Endothelial cell of umbilical vein (primary cell): Measurements from ENCODE around the gene RBM22. TPM values are rescaled to one million over a fixed set of nuclear protein-coding genes. Genes with fewer than 3 reads are reported as not detected.

ENCODE experiments used
- BruUV-seq: library from RNA; stranded (reverse); fragments of 400-500 nt; replicated peaks from 2 replicates; lab custom pipeline; 2021; lab: Mats Ljungman, UMichigan
- CTCF ChIA-PET: fragments of 300-600, 350-600 bp; sonication (Branson Sonifier 250); formaldehyde crosslinking; loops from one replicate; lab custom pipeline; 2021; ENCODE audit warnings: antibody characterized with exemption, inconsistent platforms; lab: Charles Lee
- POLR2A ChIA-PET: fragments of 300-600, 350-600 bp; sonication (Branson Sonifier 250); formaldehyde crosslinking; loops from one replicate; lab custom pipeline; 2021; ENCODE audit warnings: antibody characterized with exemption, inconsistent platforms; lab: Charles Lee
- DNase-seq: peaks from one replicate; pipeline ENCODE4 v3.0.0-alpha.2; 2011; ENCODE audit warnings: low read depth, low spot score
- FAIRE-seq: peaks from 2 replicates; lab custom pipeline; 2011; peaks lifted over from hg19 to GRCh38; lab: Jason Lieb, UNC
- H2AFZ ChIP-seq: 2 replicates; pipeline ENCODE4 v1.6.0; 2012; ENCODE audit warnings: low read depth, low read length, control low read depth, inconsistent platforms
- H3K27ac ChIP-seq: 2 replicates; pipeline ENCODE4 v1.5.1; 2011; ENCODE audit warnings: low read depth, mild to moderate bottlenecking, control low read depth, low read length, moderate library complexity; ENCODE audit not compliant: insufficient read depth
- H3K27me3 ChIP-seq, 2 experiments: 2 replicates each; pipeline versions ENCODE4 v1.6.0 to v1.6.1; 2011; ENCODE audit warnings: low read length in 2 of 2, mixed read lengths in 1 of 2; ENCODE audit not compliant: control insufficient read depth in 2 of 2, insufficient read depth in 2 of 2
- H3K36me3 ChIP-seq, 2 experiments: 2 replicates in 1 of 2; 3 replicates in 1 of 2; pipeline ENCODE4 v1.5.1; 2011; ENCODE audit warnings: low read length in 2 of 2, mild to moderate bottlenecking in 1 of 2, moderate library complexity in 1 of 2; ENCODE audit not compliant: control insufficient read depth in 2 of 2, insufficient read depth in 2 of 2; ENCODE audit errors: extremely low read depth in 1 of 2
- H3K4me1 ChIP-seq: 3 replicates; pipeline ENCODE4 v1.5.1; 2011; ENCODE audit warnings: mild to moderate bottlenecking, low read length; ENCODE audit not compliant: control insufficient read depth, insufficient read depth; ENCODE audit errors: extremely low read depth
- H3K4me2 ChIP-seq: 2 replicates; pipeline ENCODE4 v1.6.1; 2011; ENCODE audit warnings: low read length, control low read depth, mixed read lengths; ENCODE audit not compliant: insufficient read depth
- H3K4me3 ChIP-seq, 3 experiments: fragments of 200-600 bp in 1 of 3; sonication (generic), shearing (Covaris generic) in 1 of 3; replicated peaks in 1 of 3; 2 replicates each; pipeline ENCODE4 v1.5.1; 2011 to 2016; ENCODE audit warnings: control low read depth in 3 of 3, low read length in 3 of 3, mild to moderate bottlenecking in 2 of 3, inconsistent platforms in 1 of 3, low read depth in 1 of 3, moderate library complexity in 1 of 3; ENCODE audit not compliant: insufficient read depth in 1 of 3
- H3K79me2 ChIP-seq: 2 replicates; pipeline ENCODE4 v1.6.0; 2012; ENCODE audit warnings: low read length, inconsistent platforms; ENCODE audit not compliant: control insufficient read depth, insufficient read depth
- H3K9ac ChIP-seq: replicated peaks from 2 replicates; pipeline ENCODE3; 2011; ENCODE audit warnings: low read length, control low read depth; ENCODE audit not compliant: insufficient read depth; ENCODE audit errors: extremely low read depth
- H3K9me1 ChIP-seq: replicated peaks from 3 replicates; pipeline ENCODE4 v1.6.0; 2011; ENCODE audit warnings: mild to moderate bottlenecking, low read length; ENCODE audit not compliant: control insufficient read depth, insufficient read depth; ENCODE audit errors: extremely low read depth
- H3K9me3 ChIP-seq: replicated peaks from 2 replicates; pipeline ENCODE4 v1.5.1; 2012; ENCODE audit warnings: low read length, inconsistent platforms; ENCODE audit not compliant: control insufficient read depth, insufficient read depth
- H4K20me1 ChIP-seq: replicated peaks from 2 replicates; pipeline ENCODE3; 2011; ENCODE audit warnings: mild to moderate bottlenecking, low read length; ENCODE audit not compliant: control insufficient read depth, insufficient read depth; ENCODE audit errors: extremely low read depth
- MYC ChIP-seq: IDR thresholded peaks from one replicate; pipeline ENCODE4 v1.6.1; 2011; ENCODE audit warnings: mild to moderate bottlenecking, low read depth, low read length
- POLR2A ChIP-seq: IDR thresholded peaks from 2 replicates; pipeline ENCODE4 v1.6.1; 2012; ENCODE audit warnings: low read depth, mild to moderate bottlenecking, control low read depth, low read length
- dilution Hi-C: fragments of 300-500 bp; cut with MboI; formaldehyde crosslinking; loops from one replicate; pipeline ENCODE4 v1.15.0; 2019; ENCODE audit warnings: low sequenced_read_pairs; ENCODE audit not compliant: extremely low pct_ligation_motif_present
- intact Hi-C: fragments of 100-400 bp; cut with micrococcal nuclease; formaldehyde crosslinking; loops from one replicate; pipeline ENCODE4 v1.10.0; 2022
- polyA plus RNA-seq, 4 experiments: library from polyadenylated mRNA; depleted of rRNA in 3 of 4; stranded (reverse) in 3 of 4; unstranded in 1 of 4; fragments of >200 nt; gene quantifications; 2 replicates each; pipeline versions ENCODE4 v1.2.1 to v1.2.3, GENCODE V29; 2011 to 2012; ENCODE audit warnings: missing spikeins in 1 of 4
- total RNA-seq: library from RNA; stranded (reverse); gene quantifications from 2 replicates; pipeline ENCODE4 v1.2.3, GENCODE V29; 2021
- TF ChIP-seq, protein P1 (sequence below): IDR thresholded peaks from 2 replicates; pipeline ENCODE4 v1.6.1; 2011; ENCODE audit not compliant: insufficient read depth, insufficient read length
- TF ChIP-seq, protein P2 (sequence below), 2 donors: IDR thresholded peaks; 1 replicate in 1 of 2; 2 replicates in 1 of 2; pipeline ENCODE4 v1.5.1; 2011; ENCODE audit warnings: low read length in 2 of 2, mild to moderate bottlenecking in 2 of 2, moderate library complexity in 2 of 2, control low read depth in 1 of 2, inconsistent platforms in 1 of 2, low read depth in 1 of 2; ENCODE audit not compliant: insufficient read depth in 1 of 2; ENCODE audit errors: extremely low read depth in 1 of 2

Gene RBM22
- total and polyA plus RNA-seq, 2 donors (not counting 3 experiments of a cell fraction or from before 2014, with no cell fraction given), result 41.8 to 51.2 TPM

DNA sequence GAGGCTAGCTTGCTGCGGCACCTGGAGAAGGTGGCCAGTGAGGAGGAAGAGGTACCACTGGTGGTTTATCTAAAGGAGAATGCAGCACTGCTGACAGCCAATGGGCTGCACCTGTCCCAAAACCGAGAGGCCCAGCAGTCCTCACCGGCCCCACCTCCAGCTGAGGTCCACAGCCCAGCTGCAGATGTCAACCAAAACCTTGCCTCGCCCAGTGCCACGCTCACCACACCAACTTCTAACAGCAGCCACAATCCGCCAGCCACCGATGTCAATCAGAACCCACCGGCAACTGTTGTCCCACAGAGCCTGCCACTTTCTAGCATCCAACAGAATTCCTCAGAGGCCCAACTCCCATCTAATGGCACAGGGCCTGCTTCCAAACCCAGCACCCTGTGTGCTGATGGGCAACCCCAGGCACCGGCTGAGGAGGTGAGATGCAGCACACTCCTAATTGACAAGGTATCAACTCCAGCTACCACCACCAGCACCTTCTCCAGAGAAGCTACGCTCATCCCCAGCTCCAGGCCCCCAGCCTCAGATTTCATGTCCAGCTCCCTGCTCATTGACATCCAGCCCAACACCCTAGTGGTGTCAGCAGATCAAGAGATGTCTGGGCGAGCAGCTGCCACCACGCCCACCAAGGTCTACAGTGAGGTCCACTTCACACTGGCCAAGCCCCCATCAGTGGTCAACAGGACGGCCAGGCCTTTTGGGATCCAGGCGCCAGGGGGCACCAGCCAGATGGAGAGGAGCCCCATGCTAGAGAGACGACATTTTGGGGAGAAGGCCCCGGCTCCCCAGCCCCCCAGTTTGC lies 52.4 kb downstream of the RBM22 start:
- H3K79me2 ChIP-seq, result peaks cover 61% of the 10 kb centered on the region
- intact Hi-C loops, result no loop called here
- H3K4me3 ChIP-seq, result no peak overlapping the region
- peaks cover 19% of the 10 kb centered on the region for H3K4me1 ChIP-seq
- H2AFZ ChIP-seq, result no peak overlapping the region
- peaks cover 14 to 63% of the 10 kb centered on the region in 2 experiments for H3K36me3 ChIP-seq
- no peaks in the 10 kb centered on the region for H4K20me1 ChIP-seq
- H3K4me2 ChIP-seq, result no peak overlapping the region
- H3K9ac ChIP-seq, result no peak overlapping the region
- FAIRE-seq (no peak), DNase-seq (no peak)
- no peaks in the 10 kb centered on the region for H3K27me3 ChIP-seq
- CTCF ChIA-PET, result interaction anchor here (1.0 to 1.7 kb wide), 2 partner anchors 58 to 198 kb away, joined by 3 to 4 read pairs; no protein-coding TSS in a partner anchor
- TF ChIP-seq, protein P1, sequence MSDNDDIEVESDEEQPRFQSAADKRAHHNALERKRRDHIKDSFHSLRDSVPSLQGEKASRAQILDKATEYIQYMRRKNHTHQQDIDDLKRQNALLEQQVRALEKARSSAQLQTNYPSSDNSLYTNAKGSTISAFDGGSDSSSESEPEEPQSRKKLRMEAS, result no peak
- TF ChIP-seq MYC (no peak), POLR2A (no peak)
- TF ChIP-seq, protein P2, sequence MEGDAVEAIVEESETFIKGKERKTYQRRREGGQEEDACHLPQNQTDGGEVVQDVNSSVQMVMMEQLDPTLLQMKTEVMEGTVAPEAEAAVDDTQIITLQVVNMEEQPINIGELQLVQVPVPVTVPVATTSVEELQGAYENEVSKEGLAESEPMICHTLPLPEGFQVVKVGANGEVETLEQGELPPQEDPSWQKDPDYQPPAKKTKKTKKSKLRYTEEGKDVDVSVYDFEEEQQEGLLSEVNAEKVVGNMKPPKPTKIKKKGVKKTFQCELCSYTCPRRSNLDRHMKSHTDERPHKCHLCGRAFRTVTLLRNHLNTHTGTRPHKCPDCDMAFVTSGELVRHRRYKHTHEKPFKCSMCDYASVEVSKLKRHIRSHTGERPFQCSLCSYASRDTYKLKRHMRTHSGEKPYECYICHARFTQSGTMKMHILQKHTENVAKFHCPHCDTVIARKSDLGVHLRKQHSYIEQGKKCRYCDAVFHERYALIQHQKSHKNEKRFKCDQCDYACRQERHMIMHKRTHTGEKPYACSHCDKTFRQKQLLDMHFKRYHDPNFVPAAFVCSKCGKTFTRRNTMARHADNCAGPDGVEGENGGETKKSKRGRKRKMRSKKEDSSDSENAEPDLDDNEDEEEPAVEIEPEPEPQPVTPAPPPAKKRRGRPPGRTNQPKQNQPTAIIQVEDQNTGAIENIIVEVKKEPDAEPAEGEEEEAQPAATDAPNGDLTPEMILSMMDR (IDR thresholded peaks at IDR 0.05; ENCODE audit: extremely low read depth in 1 of 2, insufficient read depth in 1 of 2, low read depth in 1 of 2, low read length in 2 of 2), result no peak
- TSS peak; percentile 32 for BruUV-seq
- no peaks in the 10 kb centered on the region for H3K9me3 ChIP-seq
- H3K9me1 ChIP-seq, result no peaks in the 10 kb centered on the region
- no peak overlapping the region for H3K27ac ChIP-seq
- POLR2A ChIA-PET, result no interaction called here
- dilution Hi-C loops, result no loop called here
